H1 (cell line): Measurements from ENCODE around the gene ERN2. TPM values are rescaled to one million over a fixed set of nuclear protein-coding genes. Genes with fewer than 3 reads are reported as not detected.

ENCODE experiments used
- CTCF ChIA-PET: fragments of 300-600 bp; sonication (Branson Sonifier 250); formaldehyde crosslinking; loops from one replicate; lab custom pipeline; 2021; ENCODE audit not compliant: partially characterized antibody; lab: Charles Lee
- POLR2A ChIA-PET: fragments of 300-600 bp; sonication (Branson Sonifier 250); formaldehyde crosslinking; loops from one replicate; lab custom pipeline; 2021; ENCODE audit warnings: inconsistent platforms; ENCODE audit not compliant: partially characterized antibody; lab: Charles Lee
- DNase-seq, 2 experiments: peaks; one replicate each; pipeline versions ENCODE4 v3.0.0 to v3.0.0-alpha.2; 2010 to 2022; ENCODE audit warnings: low spot score in 2 of 2, low read depth in 1 of 2, mixed read lengths in 1 of 2
- FAIRE-seq: peaks from 2 replicates; lab custom pipeline; 2011; peaks lifted over from hg19 to GRCh38; lab: Jason Lieb, UNC
- H2AFZ ChIP-seq: 2 replicates; pipeline ENCODE4 v1.8.1; 2012; ENCODE audit warnings: low read length, inconsistent platforms
- H2AK5ac ChIP-seq: 2 replicates; pipeline ENCODE4 v1.6.1; 2013; ENCODE audit warnings: low read depth, low read length
- H2BK120ac ChIP-seq: replicated peaks from 2 replicates; pipeline ENCODE3; 2013; ENCODE audit warnings: low read depth, low read length, inconsistent platforms
- H2BK12ac ChIP-seq: 2 replicates; pipeline ENCODE4 v1.6.1; 2013; ENCODE audit warnings: low read depth, low read length
- H2BK15ac ChIP-seq: 2 replicates; pipeline ENCODE4 v1.6.1; 2013; ENCODE audit warnings: low read length
- H2BK20ac ChIP-seq: 2 replicates; pipeline ENCODE4 v1.6.1; 2013; ENCODE audit warnings: low read length
- H2BK5ac ChIP-seq: 2 replicates; pipeline ENCODE4 v1.6.1; 2013; ENCODE audit warnings: low read depth, low read length
- H3K14ac ChIP-seq: 2 replicates; pipeline ENCODE4 v1.6.1; 2013; ENCODE audit warnings: inconsistent platforms; ENCODE audit not compliant: insufficient read length
- H3K18ac ChIP-seq: 2 replicates; pipeline ENCODE4 v1.6.1; 2013; ENCODE audit warnings: low read length; ENCODE audit errors: extremely low read depth
- H3K23ac ChIP-seq: 2 replicates; pipeline ENCODE4 v1.6.1; 2013; ENCODE audit warnings: inconsistent platforms; ENCODE audit not compliant: insufficient read length
- H3K23me2 ChIP-seq: 2 replicates; pipeline ENCODE4 v1.6.1; 2013; ENCODE audit warnings: low read depth, low read length
- H3K27ac ChIP-seq: 2 replicates; pipeline ENCODE4 v1.6.1; 2011; ENCODE audit warnings: low read depth, low read length, inconsistent platforms
- H3K27me3 ChIP-seq, 4 experiments: replicated peaks in 1 of 4; 1 replicate in 1 of 4; 2 replicates in 3 of 4; pipeline versions ENCODE4 v1.6.1 to v1.8.1; 2011 to 2013; ENCODE audit warnings: low read length in 3 of 4, mild to moderate bottlenecking in 3 of 4, inconsistent platforms in 2 of 4, mixed read lengths in 2 of 4, moderate library complexity in 1 of 4; ENCODE audit not compliant: control insufficient read depth in 3 of 4, insufficient read depth in 3 of 4; ENCODE audit errors: extremely low read depth in 1 of 4
- H3K36me3 ChIP-seq, 4 experiments: 2 replicates each; pipeline versions ENCODE4 v1.6.1 to v1.8.1; 2011 to 2013; ENCODE audit warnings: mild to moderate bottlenecking in 4 of 4, low read length in 3 of 4, moderate library complexity in 2 of 4, control low read depth in 1 of 4, inconsistent platforms in 1 of 4; ENCODE audit not compliant: insufficient read depth in 4 of 4, control insufficient read depth in 2 of 4
- H3K4ac ChIP-seq: replicated peaks from 2 replicates; pipeline ENCODE3; 2013; ENCODE audit warnings: low read length, low read depth, mixed read lengths, inconsistent platforms; ENCODE audit not compliant: insufficient read length
- H3K4me1 ChIP-seq, 4 experiments: replicated peaks in 1 of 4; 1 replicate in 1 of 4; 2 replicates in 3 of 4; pipeline versions ENCODE4 v1.6.1 to v1.8.1; 2011 to 2013; ENCODE audit warnings: low read length in 3 of 4, inconsistent platforms in 2 of 4, mixed read lengths in 1 of 4; ENCODE audit not compliant: insufficient read depth in 4 of 4, control insufficient read depth in 3 of 4
- H3K4me2 ChIP-seq, 2 experiments: 2 replicates each; pipeline versions ENCODE4 v1.6.1 to v1.8.1; 2011 to 2013; ENCODE audit warnings: low read depth in 2 of 2, low read length in 2 of 2, control low read depth in 1 of 2, inconsistent platforms in 1 of 2, mild to moderate bottlenecking in 1 of 2; ENCODE audit not compliant: insufficient read depth in 1 of 2
- H3K4me3 ChIP-seq, 4 experiments: fragments of 200-600, 300-600 bp in 1 of 4; sonication (generic), shearing (Covaris generic), sonication (Bioruptor Twin) in 1 of 4; 2 replicates each; pipeline versions ENCODE4 v1.5.1 to v1.8.1; 2011 to 2016; ENCODE audit warnings: low read length in 4 of 4, low read depth in 3 of 4, control low read depth in 2 of 4, inconsistent platforms in 2 of 4, mild to moderate bottlenecking in 2 of 4, mixed read lengths in 1 of 4, moderate library complexity in 1 of 4; ENCODE audit not compliant: insufficient read depth in 2 of 4; ENCODE audit errors: extremely low read depth in 1 of 4
- H3K56ac ChIP-seq: replicated peaks from 2 replicates; pipeline ENCODE3; 2013; ENCODE audit warnings: low read depth, mild to moderate bottlenecking, mixed read lengths, low read length, inconsistent platforms; ENCODE audit not compliant: insufficient read length
- H3K79me1 ChIP-seq: 2 replicates; pipeline ENCODE4 v1.6.1; 2013; ENCODE audit warnings: low read depth, low read length, control low read depth
- H3K79me2 ChIP-seq, 2 experiments: 2 replicates each; pipeline versions ENCODE4 v1.6.1 to v1.8.1; 2012 to 2013; ENCODE audit warnings: low read length in 2 of 2, mild to moderate bottlenecking in 2 of 2, inconsistent platforms in 1 of 2; ENCODE audit not compliant: insufficient read depth in 2 of 2, control insufficient read depth in 1 of 2
- H3K9ac ChIP-seq, 4 experiments: replicated peaks in 1 of 4; 1 replicate in 1 of 4; 2 replicates in 3 of 4; pipeline versions ENCODE4 v1.6.1 to v1.8.1; 2011 to 2013; ENCODE audit warnings: low read depth in 3 of 4, low read length in 3 of 4, control low read depth in 2 of 4, mild to moderate bottlenecking in 2 of 4, moderate library complexity in 2 of 4, inconsistent platforms in 1 of 4; ENCODE audit errors: extremely low read depth in 1 of 4
- H3K9me3 ChIP-seq, 2 experiments: 2 replicates each; pipeline versions ENCODE4 v1.6.1 to v1.8.1; 2012 to 2013; ENCODE audit warnings: mild to moderate bottlenecking in 2 of 2, moderate library complexity in 2 of 2, control low read depth in 1 of 2, inconsistent platforms in 1 of 2, low read depth in 1 of 2, low read length in 1 of 2, mixed read lengths in 1 of 2; ENCODE audit not compliant: insufficient read depth in 2 of 2
- H4K20me1 ChIP-seq, 2 experiments: replicated peaks in 1 of 2; 2 replicates each; pipeline versions ENCODE3 to v1.8.1; 2011 to 2013; ENCODE audit warnings: inconsistent platforms in 2 of 2, low read length in 2 of 2, mild to moderate bottlenecking in 1 of 2; ENCODE audit not compliant: insufficient read depth in 2 of 2, control insufficient read depth in 1 of 2
- H4K5ac ChIP-seq: 2 replicates; pipeline ENCODE4 v1.6.1; 2013; ENCODE audit warnings: low read length, low read depth, mixed read lengths, inconsistent platforms; ENCODE audit not compliant: insufficient read length
- H4K8ac ChIP-seq: 2 replicates; pipeline ENCODE4 v1.8.0; 2013; ENCODE audit warnings: mild to moderate bottlenecking, moderate library complexity, low read length, inconsistent platforms; ENCODE audit not compliant: insufficient read depth; ENCODE audit errors: extremely low read depth
- H4K91ac ChIP-seq: replicated peaks from 2 replicates; pipeline ENCODE3; 2013; ENCODE audit warnings: low read length, mixed read lengths, inconsistent platforms; ENCODE audit not compliant: insufficient read length
- CEBPB ChIP-seq: IDR thresholded peaks from 2 replicates; pipeline ENCODE4 v1.6.1; 2012; ENCODE audit warnings: low read depth, low read length
- CHD1 ChIP-seq: IDR thresholded peaks from 2 replicates; pipeline ENCODE4 v1.6.1; 2012; ENCODE audit warnings: low read depth, low read length, improper control_type of control experiment
- CHD2 ChIP-seq: IDR thresholded peaks from 2 replicates; pipeline ENCODE4 v1.6.1; 2012; ENCODE audit warnings: low read length, improper control_type of control experiment
- CREB1 ChIP-seq: IDR thresholded peaks from 2 replicates; pipeline ENCODE4 v1.6.1; 2012; ENCODE audit warnings: inconsistent platforms
- CTCF ChIP-seq, 3 experiments: IDR thresholded peaks; 1 replicate in 2 of 3; 2 replicates in 1 of 3; pipeline versions ENCODE4 v1.5.1 to v1.6.1; 2011; ENCODE audit warnings: low read length in 3 of 3, mild to moderate bottlenecking in 3 of 3, inconsistent platforms in 2 of 3, low read depth in 1 of 3, moderate library complexity in 1 of 3; ENCODE audit not compliant: insufficient read depth in 1 of 3; ENCODE audit errors: control extremely low read depth in 1 of 3
- EP300 ChIP-seq, 2 experiments: IDR thresholded peaks; 1 replicate in 1 of 2; 2 replicates in 1 of 2; pipeline ENCODE4 v1.6.1; 2011 to 2012; ENCODE audit warnings: low read depth in 2 of 2, low read length in 2 of 2, mild to moderate bottlenecking in 2 of 2, borderline replicate concordance in 1 of 2, inconsistent platforms in 1 of 2, moderate library complexity in 1 of 2
- GABPA ChIP-seq: IDR thresholded peaks from 2 replicates; pipeline ENCODE4 v1.6.1; 2011; ENCODE audit warnings: mild to moderate bottlenecking, low read length, moderate library complexity, borderline replicate concordance; ENCODE audit not compliant: insufficient read depth
- MAX ChIP-seq: IDR thresholded peaks from 2 replicates; pipeline ENCODE4 v1.6.1; 2012; ENCODE audit warnings: inconsistent platforms
- POLR2A ChIP-seq, 2 experiments: IDR thresholded peaks; 1 replicate in 1 of 2; 2 replicates in 1 of 2; pipeline ENCODE4 v1.6.1; 2011; ENCODE audit warnings: low read depth in 2 of 2, low read length in 2 of 2, mild to moderate bottlenecking in 2 of 2; ENCODE audit errors: control extremely low read depth in 1 of 2
- RNF2 ChIP-seq: fragments of 200-900, 300-1000 bp; sonication (generic); IDR thresholded peaks from 2 replicates; pipeline ENCODE4 v1.7.1; 2016; ENCODE audit warnings: borderline replicate concordance, low read depth, mild to moderate bottlenecking, antibody characterized with exemption, low read length; ENCODE audit not compliant: poor library complexity, severe bottlenecking; ENCODE audit errors: missing control alignments
- TAF7 ChIP-seq: optimal IDR thresholded peaks from 2 replicates; pipeline ENCODE3; 2011; ENCODE audit warnings: low read depth, mild to moderate bottlenecking, inconsistent platforms, low read length, moderate library complexity, borderline replicate concordance
- WGBS, 2 experiments: shearing (Covaris generic) in 1 of 2; methylation state at CpG; one replicate each; pipeline versions ENCODE4 v1.1.6 to v1.1.7; 2013 to 2015; ENCODE audit warnings: low lambda C conversion rate in 2 of 2, mixed read lengths in 2 of 2, inconsistent platforms in 1 of 2, low coverage in 1 of 2, missing lambda C conversion rate in 1 of 2; ENCODE audit not compliant: insufficient replicate concordance in 2 of 2, insufficient coverage in 1 of 2, insufficient read length in 1 of 2; ENCODE audit errors: extremely low coverage in 1 of 2, missing lambda C conversion rate in 1 of 2; 5-methylcytosine and 5-hydroxymethylcytosine counted together
- polyA plus RNA-seq, 7 experiments: library from polyadenylated mRNA; depleted of rRNA in 3 of 7; stranded (reverse) in 5 of 7; unstranded in 2 of 7; fragments of >200 nt in 5 of 7; fragments of 200-250 nt in 2 of 7; gene quantifications; 1 replicate in 5 of 7; 2 replicates in 1 of 7; 4 replicates in 1 of 7; pipeline versions ENCODE4 v1.2.1 to v1.2.3, GENCODE V29; 2011 to 2013; ENCODE audit warnings: missing spikeins in 2 of 7, mixed read lengths in 2 of 7
- total RNA-seq: library from RNA; stranded (reverse); fragmentation: NEBNext Ultra II Directional; extraction: Animal tissue kit (Norgen Biotek cat#: 25700); gene quantifications from 2 replicates; pipeline ENCODE4 v1.2.1, GENCODE V29; 2021

ERN2 gene
- total and polyA plus RNA-seq, 2 of the 8 experiments (the other 6 are each of a cell fraction or from before 2014, with no cell fraction given) = 2.4 to 4.4 TPM

DNA sequence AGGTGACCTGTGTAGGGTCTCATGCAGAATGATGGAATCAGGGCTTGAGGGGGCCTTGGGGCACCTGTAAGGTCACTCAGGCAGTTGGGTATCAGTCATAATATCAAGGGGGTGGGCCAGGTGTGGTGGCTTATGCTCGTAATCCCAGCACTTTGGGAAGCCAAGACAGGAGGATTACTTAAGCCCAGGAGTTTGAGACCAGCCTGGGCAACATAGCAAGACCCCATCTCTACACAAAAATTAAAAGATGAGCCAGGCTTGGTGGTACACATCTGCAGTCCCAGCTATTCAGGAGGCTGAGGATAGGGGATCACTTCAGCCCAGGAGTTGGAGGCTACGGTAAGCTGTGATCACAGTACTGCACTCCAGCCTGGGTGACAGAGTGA lies 7.5 kb downstream of the ERN2 start:
- Histone ChIP-seq H3K23me2 (no peaks in the 10 kb centered on the region), H3K79me2 (no peaks in the 10 kb centered on the region), H4K8ac (no peak overlapping the region), H3K4me1 (peaks cover 0 to 5% (median 3%) of the 10 kb centered on the region in 4 experiments; a peak in 5 of 7 replicates), H3K4ac (no peak overlapping the region), H3K9ac (no peak overlapping the region), H2BK12ac (no peak overlapping the region), H2BK20ac (no peak overlapping the region), H2BK5ac (no peak overlapping the region), H3K9me3 (peaks cover 8% of the 10 kb centered on the region in 2 experiments; a peak in 2 of 4 replicates), H2BK120ac (no peak overlapping the region), H2AK5ac (no peak overlapping the region), H4K5ac (no peak overlapping the region), H4K20me1 (no peaks in the 10 kb centered on the region), H3K23ac (no peak overlapping the region), H3K4me3 (no peak overlapping the region), H3K36me3 (no peaks in the 10 kb centered on the region), H2BK15ac (no peak overlapping the region), H2AFZ (no peak overlapping the region), H3K79me1 (no peaks in the 10 kb centered on the region), H3K56ac (no peak overlapping the region), H4K91ac (no peak overlapping the region), H3K27me3 (no peaks in the 10 kb centered on the region), H3K4me2 (no peak overlapping the region), H3K14ac (no peak overlapping the region), H3K18ac (no peak overlapping the region), H3K27ac (no peak overlapping the region)
- DNase-seq = no peak
- 100% methylated on average over 2 of the region's 2 CpGs; no CpG with 5 or more reads in 1 of the 2 experiments for WGBS, 2 experiments
- ChIA-PET POLR2A (interaction anchor here (1.1 kb wide), 1 partner anchor 27 kb away, joined by 3 read pairs; the partner anchor contains the start of gene PLK1), CTCF (no interaction called here)
- no peak for FAIRE-seq
- TF ChIP-seq RNF2 = no peak
- no peak for TF ChIP-seq CHD1
- TF ChIP-seq CREB1 = no peak
- no peak for TF ChIP-seq TAF7
- no peak for TF ChIP-seq POLR2A (IDR thresholded peaks at IDR 0.05; ENCODE audit: control extremely low read depth in 1 of 2, low read depth in 2 of 2, low read length in 2 of 2)
- TF ChIP-seq EP300 (IDR thresholded peaks at IDR 0.05; ENCODE audit: borderline replicate concordance in 1 of 2, low read depth in 2 of 2, low read length in 2 of 2) = no peak
- no peak for TF ChIP-seq GABPA
- TF ChIP-seq MAX = no peak
- TF ChIP-seq CTCF (IDR thresholded peaks at IDR 0.05; ENCODE audit: control extremely low read depth in 1 of 3, insufficient read depth in 1 of 3, low read depth in 1 of 3, low read length in 3 of 3) = no peak
- no peak for TF ChIP-seq CHD2
- TF ChIP-seq CEBPB = no peak
